ENCODE measurements around the gene NAGK.
"Not testable (repeated sequence)": the region's sequence is repeated elsewhere in the genome, so short reads cannot be mapped to it uniquely, and the experiment has no call there.

The NAGK gene

GRCh38 chr2:71070294-71071093, 2.0 kb downstream of the NAGK start:
- DNase-seq, result no peak

- peak; percentile 67 for DNase-seq
Observed at GRCh38 chr2:71071681-71072398, 3.4 kb downstream of the NAGK start.

GRCh38 chr2:71072492-71072891, 4.0 kb downstream of the NAGK start:
- DNase-seq, result no peak

- DNase-seq, result no peak
Observed at GRCh38 chr2:71073475-71073874, 5.0 kb downstream of the NAGK start.

GRCh38 chr2:71074893-71075395, 6.5 kb downstream of the NAGK start:
- DNase-seq, result no peak

- no peak for DNase-seq
Observed at GRCh38 chr2:71078624-71079023, 10.2 kb downstream of the NAGK start.

- peak; percentile 80 for DNase-seq
Observed at GRCh38 chr2:71082402-71083252, 14.2 kb downstream of the NAGK start.

GRCh38 chr2:71083297-71083696, 14.8 kb downstream of the NAGK start:
- not testable (repeated sequence) for DNase-seq

GRCh38 chr2:71083752-71084312, 15.4 kb downstream of the NAGK start:
- not testable (repeated sequence) for DNase-seq

- DNase-seq, result not testable (repeated sequence)
Observed at GRCh38 chr2:71085325-71086003, 17.0 kb downstream of the NAGK start.

- DNase-seq, result not testable (repeated sequence)
Observed at GRCh38 chr2:71089475-71089874, 21.0 kb downstream of the NAGK start.

- DNase-seq, result not testable (repeated sequence)
Observed at GRCh38 chr2:71091808-71092207, 23.4 kb downstream of the NAGK start.

- not testable (repeated sequence) for DNase-seq
Observed at GRCh38 chr2:71092491-71093260, 24.2 kb downstream of the NAGK start.

GRCh38 chr2:71100195-71100964, 31.9 kb downstream of the NAGK start:
- DNase-seq, result peak; percentile 72

GRCh38 chr2:71101656-71102055, 33.2 kb downstream of the NAGK start:
- no peak for DNase-seq

GRCh38 chr2:71102981-71103681, 34.7 kb downstream of the NAGK start:
- no peak for DNase-seq

GRCh38 chr2:71103809-71104208, 35.4 kb downstream of the NAGK start:
- no peak for DNase-seq

GRCh38 chr2:71106463-71106862, 38.0 kb downstream of the NAGK start:
- DNase-seq, result not testable (repeated sequence)

GRCh38 chr2:71108091-71108490, 39.6 kb downstream of the NAGK start:
- DNase-seq, result no peak

GRCh38 chr2:71113843-71114242, 45.4 kb downstream of the NAGK start:
- no peak for DNase-seq

All from stimulated activated CD8-positive, alpha-beta memory T cell treated with anti-CD3 and anti-CD28 coated beads, Interleukin-4, amount 100 ng/mL, for 48 hours (primary cell).